ENCODE data around the gene APLNR. TPM values are rescaled to one million over a fixed set of nuclear protein-coding genes. Genes with fewer than 3 reads are reported as not detected.

The APLNR gene
- total and polyA plus RNA-seq, 2 of the 4 experiments (the other 2 are of a cell fraction) = not detected

GRCh38 chr11:57235761-57236703, 1.0 kb downstream of the APLNR start:
- H3K27ac ChIP-seq (ENCODE audit: insufficient read depth, low read length) = no peak overlapping the region
- no peak overlapping the region for H4K5ac ChIP-seq (ENCODE audit: low read depth, low read length)
- H3K36me3 ChIP-seq (ENCODE audit: control insufficient read depth, insufficient read depth, low read length) = no peaks in the 10 kb centered on the region
- no peaks in the 10 kb centered on the region for H4K20me1 ChIP-seq (ENCODE audit: insufficient read depth, low read length)
- H2AK9ac ChIP-seq (replicated peaks; ENCODE audit: low read depth, low read length, poor library complexity) = no peak overlapping the region
- H3K23ac ChIP-seq (ENCODE audit: low read depth, low read length) = no peak overlapping the region
- peak overlapping the region; percentile 40 for H2AFZ ChIP-seq (replicated peaks; ENCODE audit: low read length, poor library complexity)
- no peak overlapping the region for H3K4me3 ChIP-seq (ENCODE audit: insufficient read depth, low read depth, low read length)
- no peak overlapping the region for H2BK5ac ChIP-seq (ENCODE audit: low read depth, low read length, poor library complexity, severe bottlenecking)
- H2BK15ac ChIP-seq (ENCODE audit: low read depth, low read length) = no peak overlapping the region
- in situ Hi-C loops (cut with MboI; ENCODE audit: low sequenced_read_pairs) (no loop called here), intact Hi-C loops (cut with micrococcal nuclease) (no loop called here), dilution Hi-C loops (cut with HindIII; ENCODE audit: low sequenced_read_pairs, unreplicated experiment) (no loop called here)
- no peak for DNase-seq
- H3K79me1 ChIP-seq (ENCODE audit: low read depth in 1 of 2, low read length in 2 of 2) = no peaks in the 10 kb centered on the region
- H3K9me3 ChIP-seq (ENCODE audit: control insufficient read depth, insufficient read depth, low read length) = no peaks in the 10 kb centered on the region
- WGBS, 2 experiments (ENCODE audit: extremely low coverage in 2 of 2, insufficient read length in 1 of 2) = 80% methylated on average over 19 of the region's 39 CpGs; no CpG with 5 or more reads in 1 of the 2 experiments
- H3K18ac ChIP-seq (ENCODE audit: low read depth, low read length) = no peak overlapping the region
- no peak for ATAC-seq (ENCODE audit: low read depth)
- no peaks in the 10 kb centered on the region for H3K4me1 ChIP-seq (ENCODE audit: control insufficient read depth, insufficient read depth, low read length)
- no peak overlapping the region for H2BK120ac ChIP-seq (ENCODE audit: low read depth, low read length)
- ChIA-PET CTCF (interaction anchor here (1.5 kb wide), 1 partner anchor 13 kb away, joined by 3 read pairs; no protein-coding TSS in a partner anchor), POLR2A (ENCODE audit: unreplicated experiment) (no interaction called here)
- no peak overlapping the region for H4K91ac ChIP-seq (ENCODE audit: insufficient read depth, low read depth, low read length)
- TF ChIP-seq BHLHE40 (IDR thresholded peaks at IDR 0.05; ENCODE audit: low read depth, low read length) = no peak
- no peak for TF ChIP-seq RCOR1 (IDR thresholded peaks at IDR 0.05; ENCODE audit: insufficient replicate concordance, low read length)
- no peak for TF ChIP-seq RFX5 (IDR thresholded peaks at IDR 0.05; ENCODE audit: low read depth, low read length)
- TF ChIP-seq RAD21 (IDR thresholded peaks at IDR 0.05; ENCODE audit: low read length) = no peak
- no peak for TF ChIP-seq NFE2L2 (IDR thresholded peaks at IDR 0.05; ENCODE audit: low read depth, low read length)
- no peak overlapping the region for H4K8ac ChIP-seq (ENCODE audit: low read depth in 2 of 2, low read length in 2 of 2)
- no peak overlapping the region for H2AK5ac ChIP-seq (ENCODE audit: low read depth, low read length)
- peaks cover 60% of the 10 kb centered on the region for H3K27me3 ChIP-seq (ENCODE audit: control insufficient read depth, insufficient read depth, low read length)
- H3K56ac ChIP-seq (ENCODE audit: extremely low read depth, insufficient read depth, low read length) = no peak overlapping the region
- no peak overlapping the region for H3K4me2 ChIP-seq (ENCODE audit: low read depth, low read length)
- H3K14ac ChIP-seq (replicated peaks; ENCODE audit: low read depth, low read length) = no peak overlapping the region
- H2BK20ac ChIP-seq (ENCODE audit: low read depth, low read length) = no peak overlapping the region
- H3K4ac ChIP-seq (ENCODE audit: low read depth, low read length) = no peak overlapping the region
- no peaks in the 10 kb centered on the region for H3K9me1 ChIP-seq (ENCODE audit: insufficient read depth, low read length)
- no TSS peak for BruUV-seq (replicated peaks)
- no peak overlapping the region for H3K9ac ChIP-seq (ENCODE audit: low read depth, low read length)

All from IMR-90 (cell line).